Upper lobe of right lung (tissue), 1 donor: ENCODE results near the gene SDK2. TPM values are rescaled to one million over a fixed set of nuclear protein-coding genes. Genes with fewer than 3 reads are reported as not detected.

Experiments
- ATAC-seq: fragments of 200-7000 bp; cut with Tn5 transposase; one replicate; pipeline ENCODE4 v1.9.1; 2020; ENCODE audit warnings: mild to moderate bottlenecking, moderate library complexity
- DNase-seq: peaks from one replicate; pipeline ENCODE4 v3.0.0-alpha.2; 2020
- H3K27ac ChIP-seq: fragments of 200-600 bp; one replicate; pipeline ENCODE4 v1.8.0; 2022
- H3K27me3 ChIP-seq: fragments of 200-600 bp; one replicate; pipeline ENCODE4 v1.8.0; 2022; ENCODE audit warnings: mild to moderate bottlenecking
- H3K36me3 ChIP-seq: fragments of 200-600 bp; one replicate; pipeline ENCODE4 v1.8.0; 2022
- H3K4me1 ChIP-seq: fragments of 200-600 bp; one replicate; pipeline ENCODE4 v1.8.0; 2022
- H3K4me3 ChIP-seq: fragments of 200-600 bp; one replicate; pipeline ENCODE4 v1.8.0; 2022; ENCODE audit warnings: mild to moderate bottlenecking
- H3K9me3 ChIP-seq: fragments of 200-600 bp; one replicate; pipeline ENCODE4 v1.8.0; 2022
- intact Hi-C: fragments of 100-400 bp; cut with DNase I; formaldehyde crosslinking; loops from one replicate; pipeline ENCODE4 v1.11.0; 2022
- total RNA-seq: library from RNA; stranded (reverse); fragmentation: NEBNext Ultra II Directional; extraction: Animal tissue kit (Norgen Biotek cat#: 25700); gene quantifications from one replicate; pipeline ENCODE4 v1.2.1, GENCODE V29; 2021
- TF ChIP-seq, protein P1 (sequence below): fragments of 200-600 bp; IDR thresholded peaks from one replicate; pipeline ENCODE4 v1.8.0; 2022; ENCODE audit warnings: antibody characterized with exemption
- donor health status: DM: no; HTN: yes; CAD: no; lungs with severe emphysema.

The SDK2 gene
- total RNA-seq, 1 donor from 2014 or later = 2.3 TPM

DNA sequence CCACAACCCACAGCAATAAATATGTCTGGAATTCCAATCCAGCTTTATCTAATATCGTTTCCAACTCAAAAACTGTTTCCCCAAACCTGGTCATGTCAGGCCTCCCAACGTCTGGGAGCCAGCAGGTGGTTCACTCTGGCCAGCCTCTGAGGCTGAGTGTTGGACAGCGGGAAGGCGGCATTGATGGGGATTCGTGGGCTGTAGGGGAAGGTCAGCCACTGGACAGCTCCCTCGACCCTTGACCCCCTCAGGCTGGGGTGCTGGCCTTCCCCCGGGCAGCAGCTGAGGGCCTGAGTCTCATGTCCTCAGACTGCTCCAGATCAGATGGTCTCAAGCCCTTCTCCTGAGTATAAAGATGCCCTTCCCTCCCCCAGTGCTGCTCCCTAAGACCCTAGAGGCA is 50.2 kb downstream of the SDK2 start:
- DNase-seq (no peak), ATAC-seq (no peak)
- H3K4me3 ChIP-seq = no peak overlapping the region
- no peaks in the 10 kb centered on the region for H3K36me3 ChIP-seq
- no peak overlapping the region for H3K27ac ChIP-seq
- no peaks in the 10 kb centered on the region for H3K27me3 ChIP-seq
- TF ChIP-seq, protein P1, sequence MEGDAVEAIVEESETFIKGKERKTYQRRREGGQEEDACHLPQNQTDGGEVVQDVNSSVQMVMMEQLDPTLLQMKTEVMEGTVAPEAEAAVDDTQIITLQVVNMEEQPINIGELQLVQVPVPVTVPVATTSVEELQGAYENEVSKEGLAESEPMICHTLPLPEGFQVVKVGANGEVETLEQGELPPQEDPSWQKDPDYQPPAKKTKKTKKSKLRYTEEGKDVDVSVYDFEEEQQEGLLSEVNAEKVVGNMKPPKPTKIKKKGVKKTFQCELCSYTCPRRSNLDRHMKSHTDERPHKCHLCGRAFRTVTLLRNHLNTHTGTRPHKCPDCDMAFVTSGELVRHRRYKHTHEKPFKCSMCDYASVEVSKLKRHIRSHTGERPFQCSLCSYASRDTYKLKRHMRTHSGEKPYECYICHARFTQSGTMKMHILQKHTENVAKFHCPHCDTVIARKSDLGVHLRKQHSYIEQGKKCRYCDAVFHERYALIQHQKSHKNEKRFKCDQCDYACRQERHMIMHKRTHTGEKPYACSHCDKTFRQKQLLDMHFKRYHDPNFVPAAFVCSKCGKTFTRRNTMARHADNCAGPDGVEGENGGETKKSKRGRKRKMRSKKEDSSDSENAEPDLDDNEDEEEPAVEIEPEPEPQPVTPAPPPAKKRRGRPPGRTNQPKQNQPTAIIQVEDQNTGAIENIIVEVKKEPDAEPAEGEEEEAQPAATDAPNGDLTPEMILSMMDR = no peak
- peaks cover 17% of the 10 kb centered on the region for H3K4me1 ChIP-seq
- no peaks in the 10 kb centered on the region for H3K9me3 ChIP-seq
- intact Hi-C loops = no loop called here

DNA sequence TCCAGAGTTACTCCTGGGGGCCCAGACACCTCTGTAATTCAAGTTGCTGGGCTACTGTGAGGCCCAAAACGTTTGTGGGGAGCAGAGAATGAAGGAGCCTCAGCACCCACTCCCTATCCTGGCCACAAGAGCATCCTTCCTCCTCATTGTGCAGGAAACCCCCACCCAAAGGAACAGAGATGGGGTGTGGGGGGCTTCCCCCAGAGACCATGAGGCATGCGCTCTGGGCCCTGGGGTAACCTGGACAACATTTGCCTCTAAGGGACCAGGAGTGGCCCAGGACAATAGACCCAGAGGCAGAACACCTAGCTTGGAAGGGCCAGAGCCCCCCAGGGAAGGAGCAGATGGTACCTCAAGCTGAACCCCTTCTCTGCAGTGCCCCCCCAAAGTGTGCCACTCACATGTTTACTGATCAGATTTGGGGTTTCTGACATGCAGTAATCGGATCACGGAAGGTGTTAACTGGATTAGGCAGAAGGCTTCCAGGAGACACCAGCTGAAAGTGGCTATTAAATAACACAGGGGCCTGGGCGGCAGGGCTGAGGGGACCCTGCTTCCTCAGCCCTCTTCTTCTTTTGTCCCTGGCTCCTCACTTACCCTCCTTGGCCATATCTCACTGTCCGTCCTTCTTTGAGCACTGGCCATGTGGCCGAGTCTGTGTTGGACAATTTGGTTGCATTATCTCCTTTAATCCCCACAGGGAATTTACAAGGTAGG is 50.8 kb downstream of the SDK2 start:
- no peaks in the 10 kb centered on the region for H3K9me3 ChIP-seq
- intact Hi-C loops = no loop called here
- H3K27ac ChIP-seq = no peak overlapping the region
- ATAC-seq (no peak), DNase-seq (no peak)
- H3K4me3 ChIP-seq = no peak overlapping the region
- no peaks in the 10 kb centered on the region for H3K27me3 ChIP-seq
- TF ChIP-seq, protein P1 = no peak
- peaks cover 17% of the 10 kb centered on the region for H3K4me1 ChIP-seq
- H3K36me3 ChIP-seq = no peaks in the 10 kb centered on the region

DNA sequence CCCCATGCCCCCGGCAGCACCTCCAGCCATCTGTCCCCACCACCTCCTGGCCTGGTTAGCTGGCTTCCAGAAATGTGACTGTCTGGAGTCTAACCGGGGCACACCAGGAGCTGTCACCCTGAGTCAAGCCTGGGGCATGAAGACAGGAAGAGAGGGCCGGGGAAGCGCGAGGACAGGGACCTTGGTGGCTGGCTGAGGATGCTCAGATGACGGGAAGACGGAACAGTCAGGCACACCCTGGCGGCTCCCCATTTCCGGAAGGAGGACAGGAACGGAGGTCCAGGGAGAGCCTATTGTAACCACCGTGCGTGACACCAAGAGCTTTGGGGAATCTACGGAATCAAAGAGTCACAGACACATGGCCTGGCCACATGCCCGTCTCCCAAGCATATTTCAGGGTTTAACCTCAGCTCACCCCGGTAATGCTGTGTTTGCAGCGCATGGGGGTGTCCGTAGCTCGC is 51.7 kb downstream of the SDK2 start:
- DNase-seq (no peak), ATAC-seq (no peak)
- intact Hi-C loops = no loop called here
- no peak overlapping the region for H3K27ac ChIP-seq
- no peaks in the 10 kb centered on the region for H3K36me3 ChIP-seq
- H3K27me3 ChIP-seq = no peaks in the 10 kb centered on the region
- no peak overlapping the region for H3K4me3 ChIP-seq
- peaks cover 17% of the 10 kb centered on the region for H3K4me1 ChIP-seq
- TF ChIP-seq, protein P1 = no peak
- no peaks in the 10 kb centered on the region for H3K9me3 ChIP-seq

DNA sequence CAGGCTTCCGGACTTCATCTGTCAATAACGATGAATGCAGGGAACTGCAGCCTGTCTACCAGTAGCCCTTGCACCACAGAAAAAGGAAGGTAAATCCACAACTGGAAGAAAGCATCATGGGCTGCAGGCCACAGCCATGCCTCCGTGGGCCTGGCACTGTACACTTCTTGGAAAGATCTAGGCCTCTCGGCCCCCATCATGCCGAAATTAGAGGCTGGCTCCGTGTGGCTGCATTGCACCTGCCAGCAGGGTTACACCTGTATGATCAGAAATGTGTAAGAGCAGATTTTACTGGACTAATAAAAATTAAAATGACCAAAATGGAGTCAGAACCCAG is 52.2 kb downstream of the SDK2 start:
- DNase-seq = no peak
- Histone ChIP-seq H3K27me3 (no peaks in the 10 kb centered on the region), H3K27ac (no peak overlapping the region), H3K36me3 (no peaks in the 10 kb centered on the region), H3K4me3 (no peak overlapping the region), H3K9me3 (no peaks in the 10 kb centered on the region), H3K4me1 (peaks cover 17% of the 10 kb centered on the region)
- TF ChIP-seq, protein P1 = no peak
- no peak for ATAC-seq
- intact Hi-C loops = no loop called here

DNA sequence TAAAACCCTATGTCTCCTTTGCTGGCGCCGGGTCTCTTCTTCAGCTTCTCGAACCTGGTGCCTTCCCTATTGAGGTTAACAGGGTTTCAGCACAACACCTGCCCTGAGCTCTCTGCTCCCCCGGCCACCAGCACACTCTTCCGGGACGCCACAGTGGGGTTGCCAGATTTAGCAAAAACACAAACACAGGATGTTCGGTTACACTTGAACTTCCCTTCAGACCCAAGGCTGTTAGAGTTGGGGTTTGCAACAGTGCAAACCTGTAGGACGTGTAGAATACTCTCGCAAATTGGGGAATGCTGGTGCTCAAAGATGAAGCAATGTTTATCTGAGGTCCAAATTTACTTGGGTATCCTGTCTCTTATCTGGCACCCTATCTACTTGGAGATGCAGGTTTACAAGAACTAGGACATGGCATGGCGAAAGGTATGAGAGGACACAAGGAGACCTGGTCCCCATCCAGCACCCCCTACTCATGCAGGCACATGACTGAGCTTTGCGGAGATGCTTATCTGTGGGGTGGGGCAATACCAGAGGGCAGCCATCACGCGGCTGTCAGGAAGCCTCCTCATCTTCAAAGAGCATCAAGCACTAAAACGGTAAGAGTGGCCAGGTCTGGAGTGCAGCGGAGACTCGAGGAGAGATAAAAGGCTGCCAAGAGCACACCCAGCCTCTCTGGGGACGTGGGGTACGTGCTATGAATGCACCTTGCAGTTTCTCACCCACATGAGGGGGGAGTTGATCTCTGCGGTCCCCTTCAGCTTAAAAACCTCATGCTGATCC is 52.8 kb downstream of the SDK2 start:
- intact Hi-C loops = no loop called here
- no peak for ATAC-seq
- H3K4me3 ChIP-seq = no peak overlapping the region
- no peaks in the 10 kb centered on the region for H3K36me3 ChIP-seq
- no peaks in the 10 kb centered on the region for H3K27me3 ChIP-seq
- H3K27ac ChIP-seq = no peak overlapping the region
- no peaks in the 10 kb centered on the region for H3K9me3 ChIP-seq
- H3K4me1 ChIP-seq = peaks cover 17% of the 10 kb centered on the region
- TF ChIP-seq, protein P1 = no peak
- DNase-seq = no peak
